DND-41 (cell line): Measurements from ENCODE around the gene KCP.

Experiments used
- CTCF ChIP-seq: IDR thresholded peaks from 2 replicates; pipeline ENCODE4 v1.5.1; 2012; ENCODE audit warnings: borderline replicate concordance, low read length, moderate library complexity, mild to moderate bottlenecking; ENCODE audit not compliant: poor library complexity, severe bottlenecking; ENCODE audit errors: extremely low read depth
- EZH2 ChIP-seq: IDR thresholded peaks from 3 replicates; pipeline ENCODE4 v1.6.1; 2012; ENCODE audit warnings: borderline replicate concordance, low read depth, mild to moderate bottlenecking, moderate library complexity, low read length, inconsistent platforms; ENCODE audit not compliant: severe bottlenecking

- TF ChIP-seq CTCF, result no peak
- no peak for TF ChIP-seq EZH2
Measured at GRCh38 chr7:128884561-128885369, 25.7 kb downstream of the KCP start.
